ENCODE measurements around the gene ARHGAP10.

DNA sequence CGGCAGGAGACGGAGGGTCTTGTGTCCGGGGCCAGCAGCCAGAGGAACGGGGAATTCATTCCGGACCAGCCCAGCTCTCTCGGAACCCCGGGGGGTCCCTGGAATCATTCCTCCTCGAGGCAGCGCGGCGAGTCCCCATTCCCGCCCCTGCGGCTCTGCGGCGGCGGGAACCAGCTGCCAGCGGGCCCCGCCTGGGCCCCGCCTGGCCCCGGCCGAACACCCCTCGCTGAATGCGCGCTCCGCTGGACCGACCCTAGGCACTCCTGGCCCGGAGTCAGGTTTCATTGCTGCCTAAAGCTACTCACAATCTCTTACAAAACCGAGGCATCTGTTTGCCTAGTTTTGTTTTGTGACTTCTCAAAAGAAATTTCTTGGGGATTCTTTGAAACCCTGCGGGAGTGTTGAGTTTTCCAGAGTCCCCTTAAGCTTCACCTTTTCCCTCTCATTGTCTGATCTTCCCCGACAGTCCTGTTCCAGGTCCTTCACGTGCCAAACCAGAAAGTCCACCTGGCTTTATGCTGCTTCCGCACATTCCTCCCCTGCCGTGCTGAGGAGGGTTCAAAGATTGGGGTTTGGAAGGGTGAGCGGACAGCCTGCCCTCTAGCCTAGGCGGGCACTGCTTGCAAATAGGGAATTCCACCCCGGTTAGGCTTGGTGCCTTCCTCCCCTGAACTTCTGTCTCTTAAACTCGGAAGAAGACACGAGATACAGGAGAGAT is 789 bp downstream of the ARHGAP10 start:
- TF ChIP-seq, protein P1, sequence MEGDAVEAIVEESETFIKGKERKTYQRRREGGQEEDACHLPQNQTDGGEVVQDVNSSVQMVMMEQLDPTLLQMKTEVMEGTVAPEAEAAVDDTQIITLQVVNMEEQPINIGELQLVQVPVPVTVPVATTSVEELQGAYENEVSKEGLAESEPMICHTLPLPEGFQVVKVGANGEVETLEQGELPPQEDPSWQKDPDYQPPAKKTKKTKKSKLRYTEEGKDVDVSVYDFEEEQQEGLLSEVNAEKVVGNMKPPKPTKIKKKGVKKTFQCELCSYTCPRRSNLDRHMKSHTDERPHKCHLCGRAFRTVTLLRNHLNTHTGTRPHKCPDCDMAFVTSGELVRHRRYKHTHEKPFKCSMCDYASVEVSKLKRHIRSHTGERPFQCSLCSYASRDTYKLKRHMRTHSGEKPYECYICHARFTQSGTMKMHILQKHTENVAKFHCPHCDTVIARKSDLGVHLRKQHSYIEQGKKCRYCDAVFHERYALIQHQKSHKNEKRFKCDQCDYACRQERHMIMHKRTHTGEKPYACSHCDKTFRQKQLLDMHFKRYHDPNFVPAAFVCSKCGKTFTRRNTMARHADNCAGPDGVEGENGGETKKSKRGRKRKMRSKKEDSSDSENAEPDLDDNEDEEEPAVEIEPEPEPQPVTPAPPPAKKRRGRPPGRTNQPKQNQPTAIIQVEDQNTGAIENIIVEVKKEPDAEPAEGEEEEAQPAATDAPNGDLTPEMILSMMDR (IDR thresholded peaks at IDR 0.05), result no peak
- no peak for TF ChIP-seq POLR2A (IDR thresholded peaks at IDR 0.05)

All from testis (tissue), 2 donors.